NCI-H187 treated with DMSO at 0.1 percent for 48 hours (cell line): Measurements from ENCODE around the gene GALNT9.
"Not testable (repeated sequence)": the region's sequence is repeated elsewhere in the genome, so short reads cannot be mapped to it uniquely, and the experiment has no call there.

Experiments
- DNase-seq: peaks from one replicate; lab custom pipeline; 2025; lab: John Stamatoyannopoulos, UW

The GALNT9 gene

GRCh38 chr12:132229193-132229760, 100.1 kb downstream of the GALNT9 start:
- DNase-seq: no peak

GRCh38 chr12:132228476-132229192, 100.8 kb downstream of the GALNT9 start:
- DNase-seq: no peak

- no peak for DNase-seq
Measured at GRCh38 chr12:132227782-132228475, 101.5 kb downstream of the GALNT9 start.

- DNase-seq: no peak
Measured at GRCh38 chr12:132227118-132227517, 102.3 kb downstream of the GALNT9 start.

GRCh38 chr12:132226604-132227003, 102.8 kb downstream of the GALNT9 start:
- DNase-seq: no peak

GRCh38 chr12:132225214-132225613, 104.2 kb downstream of the GALNT9 start:
- DNase-seq: no peak

- DNase-seq: no peak
Measured at GRCh38 chr12:132224484-132224883, 104.9 kb downstream of the GALNT9 start.

GRCh38 chr12:132222808-132223173, 106.6 kb downstream of the GALNT9 start:
- no peak for DNase-seq

- DNase-seq: peak; percentile 5
Measured at GRCh38 chr12:132222096-132222807, 107.1 kb downstream of the GALNT9 start.

GRCh38 chr12:132219761-132220160, 109.6 kb downstream of the GALNT9 start:
- DNase-seq: not testable (repeated sequence)

GRCh38 chr12:132219323-132219722, 110.1 kb downstream of the GALNT9 start:
- no peak for DNase-seq

GRCh38 chr12:132218915-132219314, 110.5 kb downstream of the GALNT9 start:
- peak; percentile 27 for DNase-seq

- no peak for DNase-seq
Measured at GRCh38 chr12:132218527-132218875, 110.9 kb downstream of the GALNT9 start.

- no peak for DNase-seq
Measured at GRCh38 chr12:132217800-132218526, 111.4 kb downstream of the GALNT9 start.

GRCh38 chr12:132217371-132217770, 112.0 kb downstream of the GALNT9 start:
- DNase-seq: no peak

GRCh38 chr12:132216354-132216987, 112.9 kb downstream of the GALNT9 start:
- no peak for DNase-seq

- no peak for DNase-seq
Measured at GRCh38 chr12:132215299-132215989, 113.9 kb downstream of the GALNT9 start.

GRCh38 chr12:132214891-132215290, 114.5 kb downstream of the GALNT9 start:
- no peak for DNase-seq

GRCh38 chr12:132214161-132214476, 115.3 kb downstream of the GALNT9 start:
- DNase-seq: no peak

GRCh38 chr12:132213359-132214160, 115.8 kb downstream of the GALNT9 start:
- DNase-seq: no peak
